OCI-LY3 (cell line): ENCODE data around the gene ACAN.

Experiments
- H2AFZ ChIP-seq: fragments of 200-600, 300-600 bp; shearing (Covaris generic); 2 replicates; pipeline ENCODE4 v1.6.0; 2014; ENCODE audit warnings: antibody characterized with exemption, low read depth, low read length
- H3K27ac ChIP-seq: fragments of 200-600, 300-600 bp; sonication (generic); 2 replicates; pipeline ENCODE4 v1.5.1; 2014; ENCODE audit warnings: mild to moderate bottlenecking, low read length, moderate library complexity, mixed read lengths
- H3K27me3 ChIP-seq: fragments of 200-600, 300-600 bp; sonication (generic); 2 replicates; pipeline ENCODE4 v1.6.1; 2014; ENCODE audit warnings: low read depth, low read length, mixed read lengths
- H3K36me3 ChIP-seq: fragments of 200-600, 300-600 bp; sonication (generic); replicated peaks from 2 replicates; pipeline ENCODE3; 2014; ENCODE audit warnings: low read depth, low read length, mixed read lengths
- H3K4me1 ChIP-seq: fragments of 300-600, 200-600 bp; sonication (generic); 2 replicates; pipeline ENCODE4 v1.6.1; 2014; ENCODE audit warnings: low read length, mixed read lengths
- H3K4me2 ChIP-seq: fragments of 200-600, 300-600 bp; sonication (generic); 2 replicates; pipeline ENCODE4 v1.6.1; 2014; ENCODE audit warnings: low read length, mixed read lengths
- H3K4me3 ChIP-seq: fragments of 300-600, 200-600 bp; sonication (generic); 2 replicates; pipeline ENCODE4 v1.5.1; 2014; ENCODE audit warnings: antibody characterized with exemption, mild to moderate bottlenecking, low read length, moderate library complexity
- H3K79me2 ChIP-seq: fragments of 300-600, 200-600 bp; shearing (Covaris generic); 2 replicates; pipeline ENCODE4 v1.6.1; 2014; ENCODE audit warnings: mild to moderate bottlenecking, low read length, mixed read lengths
- H3K9ac ChIP-seq: fragments of 300-600, 200-600 bp; shearing (Covaris generic); 2 replicates; pipeline ENCODE4 v1.6.0; 2014; ENCODE audit warnings: mild to moderate bottlenecking, low read length, moderate library complexity
- H3K9me3 ChIP-seq: fragments of 200-600, 300-600 bp; shearing (Covaris generic); 2 replicates; pipeline ENCODE4 v1.6.1; 2014; ENCODE audit warnings: low read length, mixed read lengths; ENCODE audit not compliant: insufficient read depth
- H4K20me1 ChIP-seq: fragments of 200-600, 300-600 bp; sonication (generic); 2 replicates; pipeline ENCODE4 v1.6.1; 2016; ENCODE audit warnings: low read length, mixed read lengths; ENCODE audit not compliant: insufficient read depth
- EZH2phosphoT487 ChIP-seq: fragments of 200-600 bp; shearing (Covaris generic); IDR thresholded peaks from 2 replicates; pipeline ENCODE4 v1.6.1; 2018; ENCODE audit warnings: antibody characterized with exemption, mixed run types, low read depth
- TF ChIP-seq, protein P1 (sequence below): fragments of 200-600, 300-600 bp; sonication (generic); IDR thresholded peaks from 2 replicates; pipeline ENCODE4 v1.5.1; 2014; ENCODE audit warnings: antibody characterized with exemption, low read length, low read depth

The ACAN gene

DNA sequence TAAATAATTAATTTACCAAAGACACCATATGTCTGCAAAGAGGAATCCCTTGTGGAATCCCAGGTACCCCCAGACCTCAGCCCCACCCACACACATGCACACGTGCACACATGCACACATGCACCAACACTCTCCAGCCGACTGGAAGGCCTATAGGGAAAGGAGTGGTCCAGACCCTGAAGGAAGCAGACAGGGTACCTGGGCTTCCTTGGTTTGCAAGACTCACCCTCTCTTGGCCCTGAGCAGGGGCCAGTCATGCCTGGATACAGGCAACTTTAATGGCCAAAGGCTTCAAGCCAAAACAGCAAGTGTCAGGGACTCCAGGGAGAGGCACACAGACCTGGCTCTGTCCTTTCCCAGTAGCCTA lies 101.0 kb downstream of the ACAN start:
- H3K27me3 ChIP-seq: no peaks in the 10 kb centered on the region
- H3K9me3 ChIP-seq: no peaks in the 10 kb centered on the region
- H4K20me1 ChIP-seq: no peaks in the 10 kb centered on the region
- no peak overlapping the region for H3K4me3 ChIP-seq
- no peak for TF ChIP-seq EZH2phosphoT487
- H3K4me1 ChIP-seq: peaks cover 5% of the 10 kb centered on the region
- 0 out of 2 replicates have a peak overlapping the region, but pooled peaks have one; percentile 48 for H3K4me2 ChIP-seq
- no peaks in the 10 kb centered on the region for H3K36me3 ChIP-seq
- no peak overlapping the region; the same call in 1 of the 2 replicates for H2AFZ ChIP-seq
- H3K27ac ChIP-seq: no peak overlapping the region
- no peaks in the 10 kb centered on the region for H3K79me2 ChIP-seq
- no peak overlapping the region for H3K9ac ChIP-seq

DNA sequence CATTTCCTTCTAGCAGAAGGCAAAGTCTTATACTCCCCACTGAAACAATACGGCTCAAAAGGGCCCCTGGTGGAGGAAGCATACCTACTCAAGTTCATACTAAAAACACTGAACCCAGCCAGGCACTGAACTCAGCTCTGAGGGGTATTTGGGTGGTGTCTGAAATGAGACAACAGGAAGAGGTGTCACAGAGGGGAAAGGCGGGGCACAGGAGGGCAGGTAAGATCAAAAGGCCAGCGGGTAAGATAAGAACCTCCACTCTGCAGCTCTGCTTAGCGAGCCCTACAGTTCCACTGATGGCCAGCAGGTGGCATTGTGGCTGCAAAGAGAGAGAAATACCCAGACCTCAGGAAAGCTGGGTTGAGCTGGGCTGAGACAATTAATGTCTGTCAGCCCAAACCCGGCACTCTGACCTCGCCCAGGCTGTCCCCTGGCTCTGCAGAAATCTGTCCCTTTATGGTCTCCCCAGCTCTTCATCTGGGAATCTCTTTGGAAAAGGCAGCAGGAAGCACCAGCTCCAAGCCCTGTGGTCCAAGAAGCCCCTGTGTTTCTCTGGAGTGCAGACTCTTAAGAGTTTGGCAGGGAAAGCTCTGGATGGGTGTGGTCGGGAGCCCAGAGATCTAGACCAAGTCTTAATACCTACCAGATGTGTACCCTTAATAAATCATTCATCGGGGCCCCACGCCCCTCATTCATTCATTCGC lies 101.5 kb downstream of the ACAN start:
- Histone ChIP-seq H3K9ac (no peak overlapping the region), H3K9me3 (no peaks in the 10 kb centered on the region), H3K79me2 (no peaks in the 10 kb centered on the region), H2AFZ (peak overlapping the region; percentile 70), H4K20me1 (no peaks in the 10 kb centered on the region), H3K27ac (no peak overlapping the region), H3K36me3 (no peaks in the 10 kb centered on the region), H3K4me3 (no peak overlapping the region), H3K4me2 (peak overlapping the region; percentile 48), H3K4me1 (peaks cover 5% of the 10 kb centered on the region), H3K27me3 (no peaks in the 10 kb centered on the region)
- no peak for TF ChIP-seq EZH2phosphoT487
- TF ChIP-seq, protein P1, sequence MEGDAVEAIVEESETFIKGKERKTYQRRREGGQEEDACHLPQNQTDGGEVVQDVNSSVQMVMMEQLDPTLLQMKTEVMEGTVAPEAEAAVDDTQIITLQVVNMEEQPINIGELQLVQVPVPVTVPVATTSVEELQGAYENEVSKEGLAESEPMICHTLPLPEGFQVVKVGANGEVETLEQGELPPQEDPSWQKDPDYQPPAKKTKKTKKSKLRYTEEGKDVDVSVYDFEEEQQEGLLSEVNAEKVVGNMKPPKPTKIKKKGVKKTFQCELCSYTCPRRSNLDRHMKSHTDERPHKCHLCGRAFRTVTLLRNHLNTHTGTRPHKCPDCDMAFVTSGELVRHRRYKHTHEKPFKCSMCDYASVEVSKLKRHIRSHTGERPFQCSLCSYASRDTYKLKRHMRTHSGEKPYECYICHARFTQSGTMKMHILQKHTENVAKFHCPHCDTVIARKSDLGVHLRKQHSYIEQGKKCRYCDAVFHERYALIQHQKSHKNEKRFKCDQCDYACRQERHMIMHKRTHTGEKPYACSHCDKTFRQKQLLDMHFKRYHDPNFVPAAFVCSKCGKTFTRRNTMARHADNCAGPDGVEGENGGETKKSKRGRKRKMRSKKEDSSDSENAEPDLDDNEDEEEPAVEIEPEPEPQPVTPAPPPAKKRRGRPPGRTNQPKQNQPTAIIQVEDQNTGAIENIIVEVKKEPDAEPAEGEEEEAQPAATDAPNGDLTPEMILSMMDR: peak; percentile 98

DNA sequence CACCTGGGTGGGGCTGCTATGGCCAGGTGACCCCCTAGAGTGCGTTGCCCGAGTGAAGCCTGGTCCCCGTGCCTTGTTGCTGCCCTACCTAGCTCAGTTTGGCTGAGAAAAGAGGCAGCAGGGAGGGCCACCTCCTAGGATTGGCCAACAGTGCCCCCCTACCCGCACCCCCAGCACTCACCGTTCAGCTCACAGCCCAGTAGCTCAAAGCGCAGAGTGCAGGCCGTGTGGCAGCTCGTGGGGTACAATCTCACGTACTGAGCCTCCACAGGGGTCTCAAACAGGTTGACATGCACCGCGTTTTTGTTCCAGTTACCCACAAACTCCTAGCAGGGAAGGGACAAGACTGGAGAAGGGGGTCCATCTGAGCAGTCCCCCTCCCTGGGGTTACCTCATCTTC lies 102.3 kb downstream of the ACAN start:
- no peak overlapping the region for H3K4me3 ChIP-seq
- H3K27ac ChIP-seq: no peak overlapping the region
- H3K9me3 ChIP-seq: no peaks in the 10 kb centered on the region
- H3K4me2 ChIP-seq: no peak overlapping the region
- H3K9ac ChIP-seq: no peak overlapping the region
- H3K79me2 ChIP-seq: no peaks in the 10 kb centered on the region
- H3K36me3 ChIP-seq: no peaks in the 10 kb centered on the region
- TF ChIP-seq, protein P1: no peak
- no peak for TF ChIP-seq EZH2phosphoT487
- no peaks in the 10 kb centered on the region for H3K27me3 ChIP-seq
- peaks cover 5% of the 10 kb centered on the region for H3K4me1 ChIP-seq
- H4K20me1 ChIP-seq: no peaks in the 10 kb centered on the region
- no peak overlapping the region for H2AFZ ChIP-seq

GRCh38 chr15:88906130-88906529 lies 102.9 kb downstream of the ACAN start:
- H3K36me3 ChIP-seq: no peaks in the 10 kb centered on the region
- H3K9me3 ChIP-seq: no peaks in the 10 kb centered on the region
- H3K4me3 ChIP-seq: no peak overlapping the region
- no peak overlapping the region for H2AFZ ChIP-seq
- peaks cover 5% of the 10 kb centered on the region for H3K4me1 ChIP-seq
- no peak for TF ChIP-seq EZH2phosphoT487
- TF ChIP-seq, protein P1: no peak
- no peak overlapping the region for H3K9ac ChIP-seq
- H3K4me2 ChIP-seq: no peak overlapping the region
- no peak overlapping the region for H3K27ac ChIP-seq
- H3K79me2 ChIP-seq: no peaks in the 10 kb centered on the region
- H3K27me3 ChIP-seq: no peaks in the 10 kb centered on the region
- H4K20me1 ChIP-seq: no peaks in the 10 kb centered on the region
